ENCODE data around the gene COPS9.

Gene COPS9

GRCh38 chr2:240134466-240134865 is 1.6 kb downstream of the COPS9 start:
- TF ChIP-seq CTCF (conservative IDR thresholded peaks at IDR 0.05; ENCODE audit: low read length) (no peak), EZH2phosphoT487 (IDR thresholded peaks at IDR 0.05; ENCODE audit: borderline replicate concordance) (no peak)
- Histone ChIP-seq H4K20me1 (ENCODE audit: insufficient read depth, low read length, poor library complexity, severe bottlenecking) (no peaks in the 10 kb centered on the region), H3K9me2 (replicated peaks; ENCODE audit: low read depth, low read length) (no peaks in the 10 kb centered on the region), H3K4me2 (ENCODE audit: low read depth, low read length, poor library complexity, severe bottlenecking) (peak overlapping the region; percentile 98), H3K9ac (ENCODE audit: low read depth, low read length, poor library complexity, severe bottlenecking) (peak overlapping the region; percentile 90), H3K4me1 (ENCODE audit: insufficient read depth, low read length, poor library complexity, severe bottlenecking) (peaks cover 19% of the 10 kb centered on the region), H3K36me3 (ENCODE audit: insufficient read depth, low read length) (peaks cover 37% of the 10 kb centered on the region; the same call in 1 of the 2 replicates), H2AFZ (ENCODE audit: low read length) (no peak overlapping the region), H3K27me3 (ENCODE audit: insufficient read depth, low read length, poor library complexity, severe bottlenecking) (no peaks in the 10 kb centered on the region), H3K4me3 (ENCODE audit: low read length, poor library complexity, severe bottlenecking) (peak overlapping the region; percentile 95), H3K9me3 (ENCODE audit: insufficient read depth, low read depth, low read length) (no peaks in the 10 kb centered on the region), H3K79me2 (ENCODE audit: insufficient read depth, low read length) (peaks cover 21% of the 10 kb centered on the region), H3F3A (ENCODE audit: low read depth) (no peaks in the 10 kb centered on the region)

- Histone ChIP-seq H4K20me1 (ENCODE audit: insufficient read depth, low read length, poor library complexity, severe bottlenecking) (no peaks in the 10 kb centered on the region), H3K36me3 (ENCODE audit: insufficient read depth, low read length) (peaks cover 38% of the 10 kb centered on the region; the same call in 1 of the 2 replicates), H3K79me2 (ENCODE audit: insufficient read depth, low read length) (peaks cover 21% of the 10 kb centered on the region), H3K4me1 (ENCODE audit: insufficient read depth, low read length, poor library complexity, severe bottlenecking) (peaks cover 19% of the 10 kb centered on the region), H3K27me3 (ENCODE audit: insufficient read depth, low read length, poor library complexity, severe bottlenecking) (no peaks in the 10 kb centered on the region), H3K4me3 (ENCODE audit: low read length, poor library complexity, severe bottlenecking) (no peak overlapping the region), H3F3A (ENCODE audit: low read depth) (no peaks in the 10 kb centered on the region), H2AFZ (ENCODE audit: low read length) (no peak overlapping the region), H3K9me3 (ENCODE audit: insufficient read depth, low read depth, low read length) (no peaks in the 10 kb centered on the region), H3K4me2 (ENCODE audit: low read depth, low read length, poor library complexity, severe bottlenecking) (no peak overlapping the region), H3K9ac (ENCODE audit: low read depth, low read length, poor library complexity, severe bottlenecking) (no peak overlapping the region), H3K9me2 (replicated peaks; ENCODE audit: low read depth, low read length) (no peaks in the 10 kb centered on the region)
- no peak for TF ChIP-seq EZH2phosphoT487 (IDR thresholded peaks at IDR 0.05; ENCODE audit: borderline replicate concordance)
- no peak for TF ChIP-seq CTCF (conservative IDR thresholded peaks at IDR 0.05; ENCODE audit: low read length)
These were observed 2.7 kb downstream of the COPS9 start for GRCh38 chr2:240133401-240133800.

GRCh38 chr2:240132651-240132980 is 3.5 kb downstream of the COPS9 start:
- Histone ChIP-seq H3K9ac (ENCODE audit: low read depth, low read length, poor library complexity, severe bottlenecking) (no peak overlapping the region), H3K4me2 (ENCODE audit: low read depth, low read length, poor library complexity, severe bottlenecking) (no peak overlapping the region), H3K4me1 (ENCODE audit: insufficient read depth, low read length, poor library complexity, severe bottlenecking) (peaks cover 19% of the 10 kb centered on the region), H3K79me2 (ENCODE audit: insufficient read depth, low read length) (peaks cover 21% of the 10 kb centered on the region), H3K36me3 (ENCODE audit: insufficient read depth, low read length) (peaks cover 46% of the 10 kb centered on the region; the same call in 1 of the 2 replicates), H3K27me3 (ENCODE audit: insufficient read depth, low read length, poor library complexity, severe bottlenecking) (no peaks in the 10 kb centered on the region), H3K4me3 (ENCODE audit: low read length, poor library complexity, severe bottlenecking) (no peak overlapping the region), H4K20me1 (ENCODE audit: insufficient read depth, low read length, poor library complexity, severe bottlenecking) (no peaks in the 10 kb centered on the region), H3K9me2 (replicated peaks; ENCODE audit: low read depth, low read length) (no peaks in the 10 kb centered on the region), H2AFZ (ENCODE audit: low read length) (no peak overlapping the region), H3K9me3 (ENCODE audit: insufficient read depth, low read depth, low read length) (no peaks in the 10 kb centered on the region), H3F3A (ENCODE audit: low read depth) (no peaks in the 10 kb centered on the region)
- TF ChIP-seq EZH2phosphoT487 (IDR thresholded peaks at IDR 0.05; ENCODE audit: borderline replicate concordance), result no peak

- Histone ChIP-seq H3F3A (ENCODE audit: low read depth) (no peaks in the 10 kb centered on the region), H3K27me3 (ENCODE audit: insufficient read depth, low read length, poor library complexity, severe bottlenecking) (no peaks in the 10 kb centered on the region), H3K9ac (ENCODE audit: low read depth, low read length, poor library complexity, severe bottlenecking) (no peak overlapping the region), H3K9me3 (ENCODE audit: insufficient read depth, low read depth, low read length) (no peaks in the 10 kb centered on the region), H3K79me2 (ENCODE audit: insufficient read depth, low read length) (peaks cover 21% of the 10 kb centered on the region), H4K20me1 (ENCODE audit: insufficient read depth, low read length, poor library complexity, severe bottlenecking) (no peaks in the 10 kb centered on the region), H3K9me2 (replicated peaks; ENCODE audit: low read depth, low read length) (no peaks in the 10 kb centered on the region), H3K4me3 (ENCODE audit: low read length, poor library complexity, severe bottlenecking) (no peak overlapping the region), H3K4me2 (ENCODE audit: low read depth, low read length, poor library complexity, severe bottlenecking) (no peak overlapping the region), H2AFZ (ENCODE audit: low read length) (no peak overlapping the region), H3K36me3 (ENCODE audit: insufficient read depth, low read length) (peaks cover 46% of the 10 kb centered on the region; the same call in 1 of the 2 replicates), H3K4me1 (ENCODE audit: insufficient read depth, low read length, poor library complexity, severe bottlenecking) (peaks cover 19% of the 10 kb centered on the region)
- peak; percentile 24; the same call in 1 of the 2 replicates for TF ChIP-seq CTCF (conservative IDR thresholded peaks at IDR 0.05; ENCODE audit: low read length)
- TF ChIP-seq EZH2phosphoT487 (IDR thresholded peaks at IDR 0.05; ENCODE audit: borderline replicate concordance), result no peak
These were observed 4.0 kb downstream of the COPS9 start for GRCh38 chr2:240131941-240132650.
